IMR-90 (cell line): ENCODE results near the gene PALM2AKAP2. TPM values are rescaled to one million over a fixed set of nuclear protein-coding genes. Genes with fewer than 3 reads are reported as not detected.
A peak's percentile ranks its signal among the peaks of the same experiment; 100 is the strongest.

ENCODE experiments used
- ATAC-seq: fragments of 200-7000 bp; cut with Tn5 transposase; 2 replicates; pipeline ENCODE4 v1.9.1; 2020; ENCODE audit warnings: low read depth, mild to moderate bottlenecking, moderate library complexity
- BruUV-seq: library from RNA; stranded (reverse); fragments of 400-500 nt; replicated peaks from 2 replicates; lab custom pipeline; 2021; lab: Mats Ljungman, UMichigan
- CTCF ChIA-PET: fragments of 300-600 bp; formaldehyde crosslinking; extraction: SDS; loops from one replicate; lab custom pipeline; 2021; ENCODE audit warnings: antibody characterized with exemption; lab: Yijun Ruan, JAX
- POLR2A ChIA-PET: fragments of 300-600 bp; sonication (Branson Sonifier 250); formaldehyde crosslinking; loops from one replicate; lab custom pipeline; 2022; ENCODE audit warnings: antibody characterized with exemption; ENCODE audit not compliant: unreplicated experiment; lab: Charles Lee
- DNase-seq: peaks from one replicate; pipeline ENCODE4 v3.0.0; 2013
- H2AFZ ChIP-seq: replicated peaks from 2 replicates; pipeline ENCODE3; 2013; ENCODE audit warnings: low read length, mild to moderate bottlenecking; ENCODE audit not compliant: poor library complexity
- H2AK5ac ChIP-seq: 2 replicates; pipeline ENCODE4 v1.6.1; 2013; ENCODE audit warnings: low read depth, low read length, inconsistent platforms
- H2AK9ac ChIP-seq: replicated peaks from 2 replicates; pipeline ENCODE3; 2013; ENCODE audit warnings: mild to moderate bottlenecking, low read depth, low read length, moderate library complexity; ENCODE audit not compliant: poor library complexity
- H2BK120ac ChIP-seq: 2 replicates; pipeline ENCODE4 v1.6.1; 2013; ENCODE audit warnings: low read depth, low read length, inconsistent platforms
- H2BK15ac ChIP-seq: 3 replicates; pipeline ENCODE4 v1.6.1; 2013; ENCODE audit warnings: low read depth, low read length, inconsistent platforms
- H2BK20ac ChIP-seq: 2 replicates; pipeline ENCODE4 v1.6.1; 2013; ENCODE audit warnings: low read depth, mild to moderate bottlenecking, inconsistent platforms, low read length, moderate library complexity
- H2BK5ac ChIP-seq: 2 replicates; pipeline ENCODE4 v1.6.1; 2013; ENCODE audit warnings: mild to moderate bottlenecking, low read depth, low read length, inconsistent platforms; ENCODE audit not compliant: poor library complexity, severe bottlenecking
- H3K14ac ChIP-seq: replicated peaks from 2 replicates; pipeline ENCODE4 v1.6.1; 2013; ENCODE audit warnings: low read depth, low read length, inconsistent platforms
- H3K18ac ChIP-seq: 2 replicates; pipeline ENCODE4 v1.6.1; 2013; ENCODE audit warnings: low read depth, low read length, control low read depth
- H3K23ac ChIP-seq: 2 replicates; pipeline ENCODE4 v1.6.1; 2013; ENCODE audit warnings: low read depth, low read length, inconsistent platforms
- H3K27ac ChIP-seq: 2 replicates; pipeline ENCODE4 v1.5.1; 2013; ENCODE audit warnings: mild to moderate bottlenecking, control low read depth, low read length; ENCODE audit not compliant: insufficient read depth
- H3K27me3 ChIP-seq: 2 replicates; pipeline ENCODE4 v1.6.1; 2013; ENCODE audit warnings: low read length; ENCODE audit not compliant: control insufficient read depth, insufficient read depth
- H3K36me3 ChIP-seq: 2 replicates; pipeline ENCODE4 v1.6.1; 2013; ENCODE audit warnings: low read length, mixed read lengths; ENCODE audit not compliant: control insufficient read depth, insufficient read depth
- H3K4ac ChIP-seq: 2 replicates; pipeline ENCODE4 v1.6.1; 2013; ENCODE audit warnings: low read depth, low read length, inconsistent platforms
- H3K4me1 ChIP-seq: 2 replicates; pipeline ENCODE4 v1.6.1; 2013; ENCODE audit warnings: low read length, mixed read lengths; ENCODE audit not compliant: control insufficient read depth, insufficient read depth
- H3K4me2 ChIP-seq: 2 replicates; pipeline ENCODE4 v1.6.1; 2013; ENCODE audit warnings: low read depth, mild to moderate bottlenecking, control low read depth, low read length, moderate library complexity
- H3K4me3 ChIP-seq: 2 replicates; pipeline ENCODE4 v1.5.1; 2013; ENCODE audit warnings: low read depth, mild to moderate bottlenecking, control low read depth, low read length, moderate library complexity; ENCODE audit not compliant: insufficient read depth
- H3K56ac ChIP-seq: 2 replicates; pipeline ENCODE4 v1.6.1; 2013; ENCODE audit warnings: low read length, inconsistent platforms; ENCODE audit not compliant: insufficient read depth; ENCODE audit errors: extremely low read depth
- H3K79me1 ChIP-seq, 2 experiments: 2 replicates each; pipeline ENCODE4 v1.6.1; 2013; ENCODE audit warnings: low read length in 2 of 2, inconsistent platforms in 1 of 2, low read depth in 1 of 2
- H3K9ac ChIP-seq: 2 replicates; pipeline ENCODE4 v1.6.1; 2013; ENCODE audit warnings: low read depth, low read length, control low read depth
- H3K9me1 ChIP-seq: 2 replicates; pipeline ENCODE4 v1.6.1; 2013; ENCODE audit warnings: low read length, inconsistent platforms; ENCODE audit not compliant: insufficient read depth
- H3K9me3 ChIP-seq: 2 replicates; pipeline ENCODE4 v1.6.1; 2013; ENCODE audit warnings: low read length; ENCODE audit not compliant: control insufficient read depth, insufficient read depth
- H4K20me1 ChIP-seq: 2 replicates; pipeline ENCODE4 v1.6.1; 2013; ENCODE audit warnings: low read length, inconsistent platforms; ENCODE audit not compliant: insufficient read depth
- H4K5ac ChIP-seq: 2 replicates; pipeline ENCODE4 v1.6.1; 2013; ENCODE audit warnings: mild to moderate bottlenecking, low read depth, low read length, control low read depth
- H4K8ac ChIP-seq, 2 experiments: 2 replicates each; pipeline ENCODE4 v1.6.1; 2013; ENCODE audit warnings: low read depth in 2 of 2, low read length in 2 of 2, control low read depth in 1 of 2, inconsistent platforms in 1 of 2
- H4K91ac ChIP-seq: 2 replicates; pipeline ENCODE4 v1.6.1; 2013; ENCODE audit warnings: low read depth, low read length, inconsistent platforms; ENCODE audit not compliant: insufficient read depth
- CEBPB ChIP-seq: IDR thresholded peaks from 2 replicates; pipeline ENCODE4 v1.6.1; 2012; ENCODE audit warnings: low read depth, low read length, improper control_type of control experiment
- RCOR1 ChIP-seq: IDR thresholded peaks from 2 replicates; pipeline ENCODE4 v1.6.1; 2012; ENCODE audit warnings: mild to moderate bottlenecking, low read length, improper control_type of control experiment; ENCODE audit not compliant: insufficient replicate concordance
- WGBS, 2 experiments: methylation state at CpG; one replicate each; pipeline versions ENCODE4 v1.1.5 to v1.1.7; 2013; ENCODE audit warnings: missing lambda C conversion rate in 2 of 2; ENCODE audit not compliant: insufficient read length in 1 of 2; ENCODE audit errors: extremely low coverage in 2 of 2; 5-methylcytosine and 5-hydroxymethylcytosine counted together
- dilution Hi-C: fragments of 300-500 bp; cut with HindIII; formaldehyde crosslinking; loops from one replicate; pipeline ENCODE4 v1.14.3; 2018; ENCODE audit warnings: low sequenced_read_pairs; ENCODE audit not compliant: unreplicated experiment
- in situ Hi-C: fragments of 300-500 bp; cut with MboI; formaldehyde crosslinking; loops from 3 replicates; pipeline ENCODE4 v1.14.3; 2019; ENCODE audit warnings: low sequenced_read_pairs, inconsistent platforms, mixed read lengths
- intact Hi-C: fragments of 100-400 bp; cut with micrococcal nuclease; formaldehyde crosslinking; loops from 2 replicates; pipeline ENCODE4 v1.10.0; 2022
- polyA plus RNA-seq, 3 experiments: library from polyadenylated mRNA; depleted of rRNA; stranded (reverse); fragments of >200 nt; gene quantifications; 2 replicates each; pipeline ENCODE4 v1.2.3, GENCODE V29; 2012; ENCODE audit warnings: low replicate concordance in 1 of 3
- total RNA-seq: library from RNA; depleted of rRNA; stranded (reverse); fragments of >200 nt; gene quantifications from 2 replicates; pipeline ENCODE4 v1.2.3, GENCODE V29; 2012

Gene PALM2AKAP2
- total and polyA plus RNA-seq, 2 of the 4 experiments (the other 2 are of a cell fraction): 3.2 to 14.2 TPM

DNA sequence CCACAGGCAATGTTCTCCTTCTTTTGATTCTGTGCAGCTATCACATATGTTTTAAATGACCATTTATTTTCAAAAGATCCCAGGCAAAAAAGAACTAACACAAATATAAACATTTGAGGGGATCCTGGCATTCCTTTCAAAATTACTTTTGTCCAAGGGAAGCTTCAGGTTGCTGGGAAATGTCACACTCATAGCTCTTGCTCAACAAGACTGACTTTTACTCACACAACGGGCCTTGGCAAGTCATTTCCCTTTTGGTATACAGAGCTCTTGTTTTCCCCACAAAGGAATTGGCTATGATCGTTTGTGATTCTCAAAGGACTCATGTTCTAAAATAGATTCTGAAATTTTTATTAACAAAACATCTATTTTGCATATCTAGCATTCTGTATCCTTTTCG lies 4.5 kb upstream of the PALM2AKAP2 start:
- H3K9me1 ChIP-seq: peaks cover 16% of the 10 kb centered on the region
- WGBS, 2 experiments: no CpG with 5 or more reads among the region's 3 CpGs
- no peak overlapping the region for H3K56ac ChIP-seq
- ChIA-PET POLR2A (no interaction called here), CTCF (interaction anchor here (0.6 to 1.5 kb wide), 2 partner anchors 24 to 106 kb away, joined by 3 read pairs; no protein-coding TSS in a partner anchor)
- no peak overlapping the region; the same call in 1 of the 2 replicates for H3K18ac ChIP-seq
- no peaks in the 10 kb centered on the region for H4K20me1 ChIP-seq
- no peak overlapping the region for H2BK5ac ChIP-seq
- H3K9me3 ChIP-seq: no peaks in the 10 kb centered on the region
- no peak overlapping the region for H2AFZ ChIP-seq
- intact Hi-C loops (no loop called here), dilution Hi-C loops (no loop called here), in situ Hi-C loops (no loop called here)
- no peak overlapping the region for H3K9ac ChIP-seq
- H2AK5ac ChIP-seq: no peak overlapping the region
- H4K8ac ChIP-seq: no peak overlapping the region
- H2BK15ac ChIP-seq: 0 out of 3 replicates have a peak overlapping the region, but pooled peaks have one; percentile 64
- H3K23ac ChIP-seq: no peak overlapping the region
- H3K36me3 ChIP-seq: no peaks in the 10 kb centered on the region
- H3K4me3 ChIP-seq: no peak overlapping the region
- H3K27me3 ChIP-seq: no peaks in the 10 kb centered on the region
- H3K79me1 ChIP-seq: peaks cover 0 to 18% of the 10 kb centered on the region in 2 experiments; a peak in 2 of 4 replicates
- H3K4me1 ChIP-seq: peaks cover 12% of the 10 kb centered on the region
- ATAC-seq: no peak
- no peak overlapping the region for H4K5ac ChIP-seq
- TF ChIP-seq CEBPB (peak; percentile 83), RCOR1 (no peak)
- H2BK20ac ChIP-seq: no peak overlapping the region
- no peak overlapping the region for H3K4me2 ChIP-seq
- no peak overlapping the region for H3K27ac ChIP-seq
- H3K14ac ChIP-seq: no peak overlapping the region
- peak; percentile 76 for DNase-seq
- no peak overlapping the region for H2AK9ac ChIP-seq
- no peak overlapping the region for H2BK120ac ChIP-seq
- BruUV-seq: no TSS peak
- H4K91ac ChIP-seq: no peak overlapping the region
- no peak overlapping the region for H3K4ac ChIP-seq
